Hematopoietic multipotent progenitor cell (in vitro differentiated cells): Measurements from ENCODE around the gene MRGPRE. TPM values are rescaled to one million over a fixed set of nuclear protein-coding genes. Genes with fewer than 3 reads are reported as not detected.
"Not testable (repeated sequence)": the region's sequence is repeated elsewhere in the genome, so short reads cannot be mapped to it uniquely, and the experiment has no call there.

ENCODE experiments used
- DNase-seq, 3 donors: peaks; one replicate each; pipeline ENCODE4 v3.0.0-alpha.2; 2011 to 2015; ENCODE audit warnings: low read depth in 2 of 3, low spot score in 2 of 3
- total RNA-seq: library from RNA; depleted of rRNA; stranded (reverse); fragments of >200 nt; gene quantifications from one replicate; pipeline ENCODE4 v1.2.3, GENCODE V29; 2012

Gene MRGPRE
- total RNA-seq: not detected

GRCh38 chr11:3231851-3232744 lies at the start of gene MRGPRE:
Gene MRGPRE (minus strand): TSS chr11:3232417. CDS start chr11:3228799, 3,618 bp downstream.
- DNase-seq: no peak

GRCh38 chr11:3281146-3281545 lies 48.9 kb upstream of the MRGPRE start:
- DNase-seq: not testable (repeated sequence)

- not testable (repeated sequence) for DNase-seq
These were observed 48.4 kb upstream of the MRGPRE start for GRCh38 chr11:3280662-3281061.

GRCh38 chr11:3278922-3279321 lies 46.7 kb upstream of the MRGPRE start:
- DNase-seq: not testable (repeated sequence)

- DNase-seq: not testable (repeated sequence)
These were observed 41.4 kb upstream of the MRGPRE start for GRCh38 chr11:3273629-3274028.

- DNase-seq: not testable (repeated sequence)
These were observed 30.3 kb upstream of the MRGPRE start for GRCh38 chr11:3262548-3262947.

GRCh38 chr11:3261831-3262230 lies 29.6 kb upstream of the MRGPRE start:
- DNase-seq: peak in 2 of 3 donors; percentile 9 to 45

- not testable (repeated sequence) for DNase-seq
These were observed 25.3 kb upstream of the MRGPRE start for GRCh38 chr11:3257509-3257908.

GRCh38 chr11:3255241-3255640 lies 23.0 kb upstream of the MRGPRE start:
- not testable (repeated sequence) for DNase-seq

GRCh38 chr11:3254773-3255172 lies 22.6 kb upstream of the MRGPRE start:
- not testable (repeated sequence) for DNase-seq

- no peak for DNase-seq
These were observed 12.9 kb upstream of the MRGPRE start for GRCh38 chr11:3245071-3245470.

GRCh38 chr11:3243880-3244279 lies 11.7 kb upstream of the MRGPRE start:
- no peak for DNase-seq

GRCh38 chr11:3237119-3237518 lies 4.9 kb upstream of the MRGPRE start:
- DNase-seq: no peak

- DNase-seq: no peak
These were observed 2.6 kb upstream of the MRGPRE start for GRCh38 chr11:3234846-3235245.

GRCh38 chr11:3232956-3233355 lies 739 bp upstream of the MRGPRE start:
- no peak for DNase-seq

GRCh38 chr11:3231550-3231850 lies 717 bp downstream of the MRGPRE start:
- DNase-seq: no peak

- no peak for DNase-seq
These were observed 1.3 kb downstream of the MRGPRE start for GRCh38 chr11:3230636-3231549.

- no peak for DNase-seq
These were observed 2.3 kb downstream of the MRGPRE start for GRCh38 chr11:3229673-3230630.

- no peak for DNase-seq
These were observed 3.8 kb downstream of the MRGPRE start for GRCh38 chr11:3228445-3228829.
